Measurements from ENCODE around the gene CYP21A2. TPM values are rescaled to one million over a fixed set of nuclear protein-coding genes. Genes with fewer than 3 reads are reported as not detected.
"Not testable (repeated sequence)": the region's sequence is repeated elsewhere in the genome, so short reads cannot be mapped to it uniquely, and the experiment has no call there.

Gene CYP21A2
- total and polyA plus RNA-seq, 7 experiments from 2014 or later: 0.32 to 1.1 (median 0.44) TPM; not detected in 3

- H3K27ac ChIP-seq (ENCODE audit: low read depth, low read length); POLR2A ChIA-PET; ATAC-seq; H3K27ac Mint-ChIP-seq; H3K4me3 ChIP-seq (ENCODE audit: low read length); H3K27me3 ChIP-seq (ENCODE audit: control insufficient read depth in 2 of 2, insufficient read depth in 2 of 2, low read length in 2 of 2); H3K9me3 Mint-ChIP-seq; H3K36me3 ChIP-seq (ENCODE audit: control insufficient read depth in 2 of 3, insufficient read depth in 3 of 3, low read length in 3 of 3); DNase-seq; H3K36me3 Mint-ChIP-seq; H3K4me3 Mint-ChIP-seq; H3K27me3 Mint-ChIP-seq; intact Hi-C loops (cut with micrococcal nuclease); H3K9me3 ChIP-seq (ENCODE audit: control insufficient read depth in 2 of 3, low read length in 3 of 3); H3K4me1 ChIP-seq (ENCODE audit: control insufficient read depth in 2 of 2, insufficient read depth in 2 of 2, low read length in 2 of 2); CTCF ChIA-PET: not testable (repeated sequence)
- H3K4me1 Mint-ChIP-seq: peaks cover 0 to 10% (median 9%) of the 10 kb centered on the region in 7 donors
Observed at GRCh38 chr6:32009537-32009936, 28.7 kb upstream of the CYP21A2 start.

DNA sequence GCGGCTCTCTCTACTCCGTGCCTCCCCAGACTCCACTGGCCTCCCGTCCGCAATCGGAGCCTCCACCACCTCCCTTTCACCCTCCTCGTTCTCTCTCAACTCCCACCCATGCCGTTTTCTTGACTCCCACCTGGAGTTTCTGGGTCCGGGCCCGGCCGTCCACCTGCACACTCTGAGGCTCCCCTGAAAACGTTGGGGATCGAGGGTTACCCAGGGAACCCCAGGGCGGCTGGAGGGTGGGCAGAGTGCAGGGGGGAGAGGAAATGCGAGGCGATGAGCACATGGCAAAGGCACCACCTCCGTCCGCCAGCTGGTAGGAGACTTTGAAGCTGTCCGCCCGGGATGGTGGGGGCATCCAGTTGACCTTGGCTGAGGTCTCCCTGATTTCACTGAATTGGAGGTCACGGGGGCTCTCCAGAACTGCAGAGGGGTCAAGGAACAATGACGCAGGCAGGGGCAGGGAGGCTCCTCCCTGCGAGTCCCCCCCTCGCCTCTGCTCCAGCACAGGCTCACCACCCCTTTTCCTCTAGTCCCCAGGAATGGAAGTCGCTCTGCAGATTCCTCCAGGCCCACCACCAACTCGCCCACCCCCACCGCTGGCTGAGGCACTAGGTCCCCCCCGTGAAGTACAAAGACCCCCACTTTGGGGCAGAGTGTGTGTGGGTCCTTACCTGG lies 27.2 kb upstream of the CYP21A2 start:
- H3K4me1 ChIP-seq (ENCODE audit: control insufficient read depth in 2 of 2, insufficient read depth in 2 of 2, low read length in 2 of 2); H3K4me3 ChIP-seq (ENCODE audit: low read length); H3K36me3 Mint-ChIP-seq; H3K27ac Mint-ChIP-seq; ATAC-seq; H3K9me3 ChIP-seq (ENCODE audit: control insufficient read depth in 2 of 3, low read length in 3 of 3); intact Hi-C loops (cut with micrococcal nuclease); H3K4me3 Mint-ChIP-seq; H3K27me3 ChIP-seq (ENCODE audit: control insufficient read depth in 2 of 2, insufficient read depth in 2 of 2, low read length in 2 of 2); H3K36me3 ChIP-seq (ENCODE audit: control insufficient read depth in 2 of 3, insufficient read depth in 3 of 3, low read length in 3 of 3); POLR2A ChIA-PET; CTCF ChIA-PET; H3K27ac ChIP-seq (ENCODE audit: low read depth, low read length); H3K27me3 Mint-ChIP-seq; H3K4me1 Mint-ChIP-seq; H3K9me3 Mint-ChIP-seq: not testable (repeated sequence)
- DNase-seq: peak in 1 of 9 donors; percentile 3

GRCh38 chr6:32012941-32013617 lies 25.1 kb upstream of the CYP21A2 start:
- H3K4me1 ChIP-seq (ENCODE audit: control insufficient read depth in 2 of 2, insufficient read depth in 2 of 2, low read length in 2 of 2); ATAC-seq; POLR2A ChIA-PET; H3K36me3 ChIP-seq (ENCODE audit: control insufficient read depth in 2 of 3, insufficient read depth in 3 of 3, low read length in 3 of 3); H3K4me3 Mint-ChIP-seq; H3K4me1 Mint-ChIP-seq; H3K27ac Mint-ChIP-seq; H3K9me3 ChIP-seq (ENCODE audit: control insufficient read depth in 2 of 3, low read length in 3 of 3); H3K27ac ChIP-seq (ENCODE audit: low read depth, low read length); H3K27me3 Mint-ChIP-seq; CTCF ChIA-PET; intact Hi-C loops (cut with micrococcal nuclease); H3K36me3 Mint-ChIP-seq; H3K9me3 Mint-ChIP-seq; H3K4me3 ChIP-seq (ENCODE audit: low read length); H3K27me3 ChIP-seq (ENCODE audit: control insufficient read depth in 2 of 2, insufficient read depth in 2 of 2, low read length in 2 of 2): not testable (repeated sequence)
- DNase-seq: peak in 1 of 9 donors; percentile 7

DNA sequence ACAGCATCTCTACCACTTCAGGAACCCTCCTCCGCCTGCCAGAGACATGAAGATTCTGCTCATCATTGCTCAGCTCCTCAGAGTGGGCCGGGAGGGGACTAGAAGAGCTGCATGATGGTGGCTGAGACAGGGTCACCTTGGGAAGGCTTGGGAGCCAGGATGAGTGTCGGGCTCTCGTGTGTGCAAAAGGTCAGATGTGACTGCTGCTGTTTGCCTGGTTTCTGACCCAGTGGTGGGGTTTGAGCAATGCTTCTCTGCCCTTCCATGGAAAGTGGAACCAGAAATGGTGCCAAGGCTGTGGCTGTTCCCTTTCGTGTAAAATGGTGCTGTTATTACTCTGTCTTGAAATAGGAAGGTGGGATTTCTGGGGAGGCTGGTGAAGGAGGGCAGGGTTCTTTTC lies 24.5 kb upstream of the CYP21A2 start:
- not testable (repeated sequence) for H3K9me3 Mint-ChIP-seq, H3K4me1 Mint-ChIP-seq

DNA sequence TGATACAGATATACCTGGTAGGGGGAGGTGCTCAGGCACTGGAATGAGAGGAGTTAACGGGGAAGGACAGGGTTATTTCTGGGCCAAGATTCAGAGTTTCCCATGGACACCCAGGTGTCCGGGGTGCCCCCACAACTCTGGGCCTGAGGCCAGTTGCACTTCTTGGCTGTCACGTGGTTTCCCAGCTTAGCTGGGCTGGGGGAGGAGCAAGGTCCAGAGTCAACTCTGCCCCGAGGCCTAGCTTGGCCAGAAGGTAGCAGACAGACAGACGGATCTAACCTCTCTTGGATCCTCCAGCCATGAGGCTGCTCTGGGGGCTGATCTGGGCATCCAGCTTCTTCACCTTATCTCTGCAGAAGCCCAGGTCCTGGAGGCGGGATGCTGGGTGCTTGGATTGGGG lies 23.7 kb upstream of the CYP21A2 start, which contains the start of gene C4B:
Gene C4B (plus strand): TSS at position 249 of the 400 bp plus-strand sequence. CDS start 51 bp downstream, at position 300.
- CTCF ChIA-PET; H3K4me3 ChIP-seq (ENCODE audit: low read length); H3K4me3 Mint-ChIP-seq: not testable (repeated sequence)

More for the DNA sequence above, 24.5 kb upstream of the CYP21A2 start:
- H3K9me3 ChIP-seq (ENCODE audit: control insufficient read depth in 2 of 3, low read length in 3 of 3); DNase-seq; H3K4me3 ChIP-seq (ENCODE audit: low read length); CTCF ChIA-PET; H3K4me3 Mint-ChIP-seq; POLR2A ChIA-PET; H3K27ac ChIP-seq (ENCODE audit: low read depth, low read length); H3K36me3 ChIP-seq (ENCODE audit: control insufficient read depth in 2 of 3, insufficient read depth in 3 of 3, low read length in 3 of 3); H3K27ac Mint-ChIP-seq; H3K27me3 Mint-ChIP-seq; H3K4me1 ChIP-seq (ENCODE audit: control insufficient read depth in 2 of 2, insufficient read depth in 2 of 2, low read length in 2 of 2); H3K36me3 Mint-ChIP-seq; ATAC-seq; H3K27me3 ChIP-seq (ENCODE audit: control insufficient read depth in 2 of 2, insufficient read depth in 2 of 2, low read length in 2 of 2); intact Hi-C loops (cut with micrococcal nuclease): not testable (repeated sequence)

DNA sequence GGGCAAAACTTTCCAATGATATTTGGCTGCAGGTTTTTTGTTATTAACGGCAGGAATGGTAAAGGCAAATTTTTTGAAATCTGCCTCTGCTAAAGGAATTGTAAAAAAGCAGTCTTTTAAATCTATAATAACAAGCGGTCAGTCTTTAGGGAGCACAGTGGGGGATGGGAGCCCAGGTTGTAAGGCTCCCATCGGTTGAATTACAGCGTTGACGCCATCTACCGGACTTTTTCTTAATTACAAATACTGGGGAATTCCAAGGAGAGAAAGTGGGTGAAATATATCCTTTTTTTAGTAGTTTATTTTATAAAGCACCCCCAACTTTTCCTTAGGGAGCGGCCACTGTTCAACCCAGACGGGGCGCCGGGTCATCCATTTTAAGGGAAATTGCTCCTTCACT lies 16.1 kb upstream of the CYP21A2 start:
- H3K4me1 Mint-ChIP-seq; H3K4me3 Mint-ChIP-seq; H3K27ac ChIP-seq (ENCODE audit: low read depth, low read length); CTCF ChIA-PET; ATAC-seq; DNase-seq; H3K27ac Mint-ChIP-seq; H3K9me3 ChIP-seq (ENCODE audit: control insufficient read depth in 2 of 3, low read length in 3 of 3); H3K27me3 ChIP-seq (ENCODE audit: control insufficient read depth in 2 of 2, insufficient read depth in 2 of 2, low read length in 2 of 2); H3K9me3 Mint-ChIP-seq; H3K36me3 ChIP-seq (ENCODE audit: control insufficient read depth in 2 of 3, insufficient read depth in 3 of 3, low read length in 3 of 3); H3K4me1 ChIP-seq (ENCODE audit: control insufficient read depth in 2 of 2, insufficient read depth in 2 of 2, low read length in 2 of 2); H3K4me3 ChIP-seq (ENCODE audit: low read length); H3K36me3 Mint-ChIP-seq; H3K27me3 Mint-ChIP-seq; intact Hi-C loops (cut with micrococcal nuclease); POLR2A ChIA-PET: not testable (repeated sequence)

More for the DNA sequence above, 23.7 kb upstream of the CYP21A2 start, which contains the start of gene C4B:
- H3K9me3 ChIP-seq (ENCODE audit: control insufficient read depth in 2 of 3, low read length in 3 of 3); H3K36me3 Mint-ChIP-seq; H3K36me3 ChIP-seq (ENCODE audit: control insufficient read depth in 2 of 3, insufficient read depth in 3 of 3, low read length in 3 of 3); H3K27ac Mint-ChIP-seq; ATAC-seq; POLR2A ChIA-PET; H3K4me1 Mint-ChIP-seq; H3K9me3 Mint-ChIP-seq; H3K27me3 Mint-ChIP-seq; H3K27me3 ChIP-seq (ENCODE audit: control insufficient read depth in 2 of 2, insufficient read depth in 2 of 2, low read length in 2 of 2); DNase-seq; intact Hi-C loops (cut with micrococcal nuclease); H3K4me1 ChIP-seq (ENCODE audit: control insufficient read depth in 2 of 2, insufficient read depth in 2 of 2, low read length in 2 of 2); H3K27ac ChIP-seq (ENCODE audit: low read depth, low read length): not testable (repeated sequence)

DNA sequence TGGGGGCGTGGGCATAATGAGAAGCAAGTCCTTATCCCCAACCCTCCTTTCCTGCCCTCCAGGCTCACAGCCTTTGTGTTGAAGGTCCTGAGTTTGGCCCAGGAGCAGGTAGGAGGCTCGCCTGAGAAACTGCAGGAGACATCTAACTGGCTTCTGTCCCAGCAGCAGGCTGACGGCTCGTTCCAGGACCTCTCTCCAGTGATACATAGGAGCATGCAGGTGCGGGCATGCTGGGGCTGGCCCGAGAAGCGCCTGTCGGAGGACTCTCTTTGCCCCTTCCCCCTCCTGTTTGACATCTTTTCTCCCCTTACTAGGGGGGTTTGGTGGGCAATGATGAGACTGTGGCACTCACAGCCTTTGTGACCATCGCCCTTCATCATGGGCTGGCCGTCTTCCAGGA lies 9.6 kb upstream of the CYP21A2 start:
- DNase-seq; ATAC-seq; intact Hi-C loops (cut with micrococcal nuclease): not testable (repeated sequence)

More for the DNA sequence above, 9.6 kb upstream of the CYP21A2 start:
- H3K27ac Mint-ChIP-seq; H3K4me3 Mint-ChIP-seq; H3K4me1 ChIP-seq (ENCODE audit: control insufficient read depth in 2 of 2, insufficient read depth in 2 of 2, low read length in 2 of 2); CTCF ChIA-PET; H3K27ac ChIP-seq (ENCODE audit: low read depth, low read length); H3K4me3 ChIP-seq (ENCODE audit: low read length); POLR2A ChIA-PET; H3K9me3 Mint-ChIP-seq; H3K9me3 ChIP-seq (ENCODE audit: control insufficient read depth in 2 of 3, low read length in 3 of 3); H3K27me3 ChIP-seq (ENCODE audit: control insufficient read depth in 2 of 2, insufficient read depth in 2 of 2, low read length in 2 of 2); H3K36me3 ChIP-seq (ENCODE audit: control insufficient read depth in 2 of 3, insufficient read depth in 3 of 3, low read length in 3 of 3); H3K27me3 Mint-ChIP-seq; H3K4me1 Mint-ChIP-seq; H3K36me3 Mint-ChIP-seq: not testable (repeated sequence)
